Measurements from ENCODE around the gene SPNS2. TPM values are rescaled to one million over a fixed set of nuclear protein-coding genes. Genes with fewer than 3 reads are reported as not detected.

SPNS2 gene
- polyA plus RNA-seq, 1 of the 3 experiments (the other 2 are of a cell fraction): 0.08 TPM

GRCh38 chr17:4547118-4547906 lies 48.6 kb downstream of the SPNS2 start (continued):
- TF ChIP-seq, protein P1, sequence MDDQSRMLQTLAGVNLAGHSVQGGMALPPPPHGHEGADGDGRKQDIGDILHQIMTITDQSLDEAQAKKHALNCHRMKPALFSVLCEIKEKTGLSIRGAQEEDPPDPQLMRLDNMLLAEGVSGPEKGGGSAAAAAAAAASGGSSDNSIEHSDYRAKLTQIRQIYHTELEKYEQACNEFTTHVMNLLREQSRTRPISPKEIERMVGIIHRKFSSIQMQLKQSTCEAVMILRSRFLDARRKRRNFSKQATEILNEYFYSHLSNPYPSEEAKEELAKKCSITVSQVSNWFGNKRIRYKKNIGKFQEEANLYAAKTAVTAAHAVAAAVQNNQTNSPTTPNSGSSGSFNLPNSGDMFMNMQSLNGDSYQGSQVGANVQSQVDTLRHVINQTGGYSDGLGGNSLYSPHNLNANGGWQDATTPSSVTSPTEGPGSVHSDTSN (IDR thresholded peaks at IDR 0.05): no peak
- no peak for TF ChIP-seq SIN3A (IDR thresholded peaks at IDR 0.05; ENCODE audit: borderline replicate concordance, low read depth, low read length)

DNA sequence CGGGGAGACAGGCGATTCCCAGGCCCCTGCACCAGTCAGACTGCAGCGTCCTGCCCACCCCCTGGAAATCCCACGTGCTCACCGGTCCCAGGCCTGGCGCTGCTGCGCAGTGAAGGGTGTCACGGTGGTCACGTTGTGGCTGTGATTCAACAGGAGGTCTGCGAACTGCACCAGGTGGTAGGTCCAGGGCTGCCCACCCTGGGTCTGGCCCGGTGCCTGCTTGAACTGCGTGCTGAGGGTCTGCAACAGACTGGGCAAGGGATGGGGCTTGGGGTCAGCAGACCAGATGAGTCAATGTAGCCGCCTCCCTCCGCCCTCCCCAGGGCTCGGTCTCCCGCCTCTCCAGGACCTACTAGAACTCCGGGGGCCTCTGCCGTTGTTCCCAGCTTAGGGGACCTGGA lies 49.4 kb downstream of the SPNS2 start:
- CTCF ChIA-PET: interaction anchor here (1.8 to 3.5 kb wide), 3 partner anchors 7 to 17 kb away, joined by 3 to 11 read pairs (median 5); no protein-coding TSS in a partner anchor

More for the DNA sequence above, 49.4 kb downstream of the SPNS2 start:
- DNase-seq: no peak
- Histone ChIP-seq H4K20me1 (ENCODE audit: insufficient read depth) (no peaks in the 10 kb centered on the region), H3K36me3 (replicated peaks in 1 of 2; ENCODE audit: control insufficient read depth in 1 of 2, insufficient read depth in 2 of 2, low read length in 1 of 2) (peaks cover 18 to 81% of the 10 kb centered on the region in 2 experiments), H3K4me1 (ENCODE audit: control insufficient read depth in 1 of 2, insufficient read depth in 2 of 2, low read depth in 1 of 2, low read length in 1 of 2) (no peaks in the 10 kb centered on the region), H3K4me3 (ENCODE audit: low read depth in 2 of 2, low read length in 1 of 2) (no peak overlapping the region), H3K79me2 (ENCODE audit: insufficient read depth) (peaks cover 10% of the 10 kb centered on the region; the same call in 1 of the 2 replicates), H3K9me2 (no peaks in the 10 kb centered on the region), H3K9me3 (no peaks in the 10 kb centered on the region), H3K27me3 (ENCODE audit: insufficient read depth) (no peaks in the 10 kb centered on the region), H3K4me2 (no peak overlapping the region), H2AFZ (ENCODE audit: low read depth) (no peak overlapping the region), H3K9ac (no peak overlapping the region), H3K27ac (ENCODE audit: low read depth in 2 of 2, low read length in 1 of 2) (no peak overlapping the region), H3F3A (replicated peaks; ENCODE audit: insufficient read depth) (no peaks in the 10 kb centered on the region)
- POLR2A ChIA-PET: interaction anchor here (1.5 kb wide), 1 partner anchor 10 kb away, joined by 5 read pairs; no protein-coding TSS in a partner anchor
- 92% methylated on average over 9 of the region's 18 CpGs for WGBS (ENCODE audit: low lambda C conversion rate)
- TF ChIP-seq TEAD4 (IDR thresholded peaks at IDR 0.05; ENCODE audit: borderline replicate concordance, insufficient read depth) (no peak), RXRA (IDR thresholded peaks at IDR 0.05; ENCODE audit: borderline replicate concordance, low read depth) (no peak), ELF1 (IDR thresholded peaks at IDR 0.05) (no peak), TCF12 (IDR thresholded peaks at IDR 0.05) (no peak), SIN3A (IDR thresholded peaks at IDR 0.05; ENCODE audit: borderline replicate concordance, low read depth, low read length) (no peak), SMC3 (IDR thresholded peaks at IDR 0.05; ENCODE audit: low read depth, low read length) (no peak), IRF3 (IDR thresholded peaks at IDR 0.05; ENCODE audit: low read depth, low read length) (no peak), RAD21 (IDR thresholded peaks at IDR 0.05; ENCODE audit: low read length) (no peak), CHD2 (IDR thresholded peaks at IDR 0.05; ENCODE audit: low read length, partially characterized antibody) (no peak), FOSL2 (IDR thresholded peaks at IDR 0.05; ENCODE audit: borderline replicate concordance, low read depth) (no peak), NRF1 (IDR thresholded peaks at IDR 0.05; ENCODE audit: low read depth, low read length) (no peak), MXI1 (IDR thresholded peaks at IDR 0.05; ENCODE audit: low read depth, low read length) (no peak), RCOR1 (IDR thresholded peaks at IDR 0.05; ENCODE audit: low read length) (no peak), TAF1 (IDR thresholded peaks at IDR 0.05; ENCODE audit: borderline replicate concordance, low read depth, low read length) (no peak)
- TF ChIP-seq, protein P1 (IDR thresholded peaks at IDR 0.05): no peak
- TF ChIP-seq, protein P2, sequence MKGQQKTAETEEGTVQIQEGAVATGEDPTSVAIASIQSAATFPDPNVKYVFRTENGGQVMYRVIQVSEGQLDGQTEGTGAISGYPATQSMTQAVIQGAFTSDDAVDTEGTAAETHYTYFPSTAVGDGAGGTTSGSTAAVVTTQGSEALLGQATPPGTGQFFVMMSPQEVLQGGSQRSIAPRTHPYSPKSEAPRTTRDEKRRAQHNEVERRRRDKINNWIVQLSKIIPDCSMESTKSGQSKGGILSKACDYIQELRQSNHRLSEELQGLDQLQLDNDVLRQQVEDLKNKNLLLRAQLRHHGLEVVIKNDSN (IDR thresholded peaks at IDR 0.05; ENCODE audit: borderline replicate concordance, low read depth): no peak
- TF ChIP-seq, protein P3, sequence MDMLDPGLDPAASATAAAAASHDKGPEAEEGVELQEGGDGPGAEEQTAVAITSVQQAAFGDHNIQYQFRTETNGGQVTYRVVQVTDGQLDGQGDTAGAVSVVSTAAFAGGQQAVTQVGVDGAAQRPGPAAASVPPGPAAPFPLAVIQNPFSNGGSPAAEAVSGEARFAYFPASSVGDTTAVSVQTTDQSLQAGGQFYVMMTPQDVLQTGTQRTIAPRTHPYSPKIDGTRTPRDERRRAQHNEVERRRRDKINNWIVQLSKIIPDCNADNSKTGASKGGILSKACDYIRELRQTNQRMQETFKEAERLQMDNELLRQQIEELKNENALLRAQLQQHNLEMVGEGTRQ (IDR thresholded peaks at IDR 0.05; ENCODE audit: borderline replicate concordance, low read depth, low read length): no peak
- TF ChIP-seq, protein P4, sequence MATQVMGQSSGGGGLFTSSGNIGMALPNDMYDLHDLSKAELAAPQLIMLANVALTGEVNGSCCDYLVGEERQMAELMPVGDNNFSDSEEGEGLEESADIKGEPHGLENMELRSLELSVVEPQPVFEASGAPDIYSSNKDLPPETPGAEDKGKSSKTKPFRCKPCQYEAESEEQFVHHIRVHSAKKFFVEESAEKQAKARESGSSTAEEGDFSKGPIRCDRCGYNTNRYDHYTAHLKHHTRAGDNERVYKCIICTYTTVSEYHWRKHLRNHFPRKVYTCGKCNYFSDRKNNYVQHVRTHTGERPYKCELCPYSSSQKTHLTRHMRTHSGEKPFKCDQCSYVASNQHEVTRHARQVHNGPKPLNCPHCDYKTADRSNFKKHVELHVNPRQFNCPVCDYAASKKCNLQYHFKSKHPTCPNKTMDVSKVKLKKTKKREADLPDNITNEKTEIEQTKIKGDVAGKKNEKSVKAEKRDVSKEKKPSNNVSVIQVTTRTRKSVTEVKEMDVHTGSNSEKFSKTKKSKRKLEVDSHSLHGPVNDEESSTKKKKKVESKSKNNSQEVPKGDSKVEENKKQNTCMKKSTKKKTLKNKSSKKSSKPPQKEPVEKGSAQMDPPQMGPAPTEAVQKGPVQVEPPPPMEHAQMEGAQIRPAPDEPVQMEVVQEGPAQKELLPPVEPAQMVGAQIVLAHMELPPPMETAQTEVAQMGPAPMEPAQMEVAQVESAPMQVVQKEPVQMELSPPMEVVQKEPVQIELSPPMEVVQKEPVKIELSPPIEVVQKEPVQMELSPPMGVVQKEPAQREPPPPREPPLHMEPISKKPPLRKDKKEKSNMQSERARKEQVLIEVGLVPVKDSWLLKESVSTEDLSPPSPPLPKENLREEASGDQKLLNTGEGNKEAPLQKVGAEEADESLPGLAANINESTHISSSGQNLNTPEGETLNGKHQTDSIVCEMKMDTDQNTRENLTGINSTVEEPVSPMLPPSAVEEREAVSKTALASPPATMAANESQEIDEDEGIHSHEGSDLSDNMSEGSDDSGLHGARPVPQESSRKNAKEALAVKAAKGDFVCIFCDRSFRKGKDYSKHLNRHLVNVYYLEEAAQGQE (IDR thresholded peaks at IDR 0.05; ENCODE audit: low read depth, low read length): no peak
- TF ChIP-seq, protein P5, sequence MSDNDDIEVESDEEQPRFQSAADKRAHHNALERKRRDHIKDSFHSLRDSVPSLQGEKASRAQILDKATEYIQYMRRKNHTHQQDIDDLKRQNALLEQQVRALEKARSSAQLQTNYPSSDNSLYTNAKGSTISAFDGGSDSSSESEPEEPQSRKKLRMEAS (IDR thresholded peaks at IDR 0.05; ENCODE audit: low read depth): no peak

Data from SK-N-SH (cell line).